NCI-H526 treated with DMSO at 0.1 percent for 48 hours (cell line): ENCODE measurements around the gene HYI.

Experiments used
- DNase-seq: peaks from one replicate; lab custom pipeline; 2025; lab: John Stamatoyannopoulos, UW

Gene HYI

DNA sequence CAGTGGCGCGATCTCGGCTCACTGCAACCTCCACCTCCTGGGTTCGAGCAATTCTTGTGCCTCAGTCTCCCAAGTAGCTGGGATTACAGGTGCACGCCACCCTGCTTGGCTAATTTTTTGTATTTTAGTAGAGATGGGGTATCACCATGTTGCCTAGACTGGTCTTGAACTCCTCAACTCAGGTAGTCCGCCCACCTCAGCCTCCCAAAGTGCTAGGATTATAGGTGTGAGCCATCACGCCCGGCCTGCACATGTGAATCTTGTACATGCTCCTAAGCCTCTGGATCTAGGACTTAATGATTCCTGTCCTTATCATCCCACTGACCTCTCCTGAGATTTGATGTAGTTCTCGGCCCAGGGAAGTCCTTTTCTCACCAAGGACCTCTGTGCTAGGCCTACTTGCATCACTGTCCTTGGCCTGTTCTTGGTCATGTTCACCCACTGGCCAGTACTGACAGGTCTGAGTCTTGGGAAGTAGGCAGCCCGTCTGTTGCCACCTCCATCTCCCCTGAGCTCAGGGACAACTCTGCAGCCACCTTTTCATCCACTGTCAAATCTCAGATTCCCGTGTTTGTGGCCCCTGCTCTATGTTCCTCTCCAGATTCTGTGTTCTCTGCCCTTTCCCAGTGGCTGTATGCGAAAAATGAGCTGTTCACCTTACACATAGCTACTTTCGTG lies 9.4 kb downstream of the HYI start:
- no peak for DNase-seq

DNA sequence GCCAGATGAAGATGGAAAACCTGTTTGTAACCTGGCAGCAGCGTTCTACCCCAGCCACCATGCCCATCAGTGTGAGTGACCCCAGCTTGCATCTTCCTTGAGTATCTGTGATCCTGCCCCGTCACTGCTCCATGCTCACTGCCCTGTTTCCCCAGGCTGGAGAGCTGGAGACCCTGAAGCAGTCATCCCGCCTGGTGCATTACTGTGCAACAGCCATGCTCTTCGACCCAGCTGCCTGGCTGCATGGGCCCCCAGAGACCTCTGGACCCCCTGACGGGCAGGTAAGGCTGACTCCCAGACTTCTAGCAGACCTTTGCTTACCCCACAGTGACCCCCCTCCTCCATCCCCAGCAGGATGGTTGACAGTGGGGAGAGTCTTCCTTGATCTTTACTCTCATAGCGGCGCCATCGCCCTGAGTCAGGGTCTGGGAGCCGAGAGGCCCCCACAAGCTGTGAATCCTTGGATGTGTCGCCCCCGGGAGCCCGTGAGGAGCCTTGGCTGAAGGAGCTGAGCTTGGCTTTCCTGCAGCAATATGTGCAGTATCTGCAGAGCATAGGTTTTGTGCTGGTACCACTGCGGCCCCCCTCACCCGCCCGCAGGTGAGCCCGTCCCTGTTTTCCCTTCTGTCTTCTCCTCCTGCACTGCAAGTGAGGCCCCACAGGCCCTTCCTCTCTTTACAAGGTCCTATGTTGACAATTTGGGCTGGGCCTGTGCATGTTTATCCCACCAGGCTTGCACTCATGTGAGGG lies 10.4 kb downstream of the HYI start:
- DNase-seq, result no peak

DNA sequence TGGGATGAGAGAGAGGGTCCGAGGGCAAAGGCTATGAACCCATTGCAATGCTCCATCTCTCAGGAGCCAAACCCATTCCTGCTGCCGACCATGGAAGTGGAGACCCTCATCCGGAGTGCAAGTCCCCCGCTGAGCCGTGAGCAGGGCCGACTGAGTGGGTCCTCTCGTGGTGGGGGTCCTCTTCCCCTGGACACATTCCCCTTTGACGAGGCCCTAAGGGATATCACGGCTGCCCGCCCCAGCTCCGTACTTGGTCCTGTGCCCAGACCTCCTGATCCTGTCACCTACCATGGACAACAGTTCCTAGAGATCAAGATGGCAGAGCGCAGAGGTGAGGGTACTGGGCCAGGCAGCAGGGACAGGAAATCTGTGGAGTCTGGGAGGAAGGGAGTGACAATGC lies 11.0 kb downstream of the HYI start:
- DNase-seq, result no peak

DNA sequence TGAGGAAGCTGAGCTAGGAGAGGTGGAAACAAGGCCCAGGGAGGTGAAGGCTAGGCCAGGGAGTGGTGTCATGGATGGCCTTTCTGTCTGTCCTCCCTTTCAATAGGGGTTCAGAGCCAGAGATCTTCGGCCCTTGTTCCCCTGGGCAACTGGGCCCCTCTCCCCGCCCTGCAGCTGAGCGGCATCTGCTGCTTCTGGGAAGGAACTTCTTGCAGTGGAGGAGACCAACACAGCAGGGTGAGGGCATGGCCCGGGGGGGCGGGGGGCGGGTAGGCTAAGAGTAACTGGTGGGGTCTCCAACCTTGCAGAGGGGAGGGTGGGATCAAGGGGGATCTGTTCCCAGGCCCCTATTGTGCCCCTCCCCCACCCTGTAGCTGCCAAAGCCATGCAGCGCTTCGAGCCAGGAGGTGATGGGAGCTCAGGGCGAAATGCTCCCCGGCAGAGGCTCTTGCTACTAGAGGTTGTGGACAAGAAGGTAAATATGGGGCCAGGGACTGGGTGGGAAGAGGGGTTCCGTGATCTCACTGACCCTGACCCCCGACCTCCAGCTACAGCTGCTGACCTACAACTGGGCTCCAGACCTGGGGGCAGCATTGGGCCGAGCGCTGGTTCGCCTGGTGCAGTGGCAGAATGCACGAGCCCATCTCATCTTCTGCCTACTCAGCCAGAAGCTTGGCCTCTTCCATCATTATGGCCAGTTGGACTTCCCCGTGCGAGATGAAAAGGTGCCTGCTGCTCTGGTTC lies 11.7 kb downstream of the HYI start:
- DNase-seq, result no peak

DNA sequence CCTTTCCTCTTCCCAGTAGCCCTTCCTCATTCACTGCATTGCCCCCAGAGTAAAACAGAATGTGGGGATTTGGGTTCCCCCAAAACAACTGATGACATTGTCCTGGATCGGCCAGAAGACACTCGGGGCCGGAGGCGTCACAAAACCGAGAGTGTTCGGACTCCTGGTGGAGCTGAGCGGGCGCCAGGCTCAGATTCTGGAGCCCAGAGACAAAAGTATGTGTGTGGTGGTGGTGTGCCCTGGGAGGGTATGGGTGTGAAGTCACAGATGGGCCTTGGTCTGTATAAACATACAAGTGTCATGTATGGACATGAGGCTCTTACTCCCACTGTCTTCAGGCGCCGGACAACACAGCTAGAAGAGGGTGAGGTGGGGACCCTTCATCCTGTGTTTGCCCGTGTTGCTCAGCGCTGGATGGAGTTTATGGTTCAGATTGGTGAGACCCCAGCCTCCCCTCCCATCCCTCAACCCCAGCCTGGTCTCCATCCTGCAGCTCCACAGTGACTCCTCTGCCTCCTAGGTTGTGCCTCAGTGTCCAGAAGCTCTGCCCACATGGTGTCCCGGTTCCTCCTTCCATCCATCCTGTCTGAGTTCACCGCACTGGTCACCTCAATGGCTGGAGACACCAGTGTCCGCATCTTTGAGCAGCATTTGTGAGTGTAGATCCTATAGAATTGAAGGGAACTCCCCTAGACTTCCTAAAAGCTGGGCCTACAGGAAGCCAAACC lies 12.4 kb downstream of the HYI start:
- DNase-seq, result no peak

DNA sequence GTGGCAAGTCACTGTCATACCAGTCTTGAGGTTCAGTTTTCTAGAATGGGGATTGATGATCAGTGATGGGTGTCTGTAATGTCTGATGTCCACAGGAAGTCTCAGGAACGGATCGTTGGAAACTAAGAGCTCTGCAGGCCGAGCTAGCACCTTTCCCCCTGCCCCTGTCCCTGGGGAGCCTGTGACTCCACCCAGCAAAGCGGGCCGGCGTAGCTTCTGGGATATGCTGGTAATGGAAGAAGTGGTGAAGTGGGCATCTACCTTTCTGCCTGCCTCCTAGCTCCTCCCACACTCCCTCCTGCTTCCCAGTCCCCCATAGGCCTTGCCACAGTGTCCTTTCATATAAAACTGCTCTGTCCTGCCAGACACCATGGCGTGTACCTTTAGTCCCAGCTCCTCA lies 13.4 kb downstream of the HYI start:
- DNase-seq, result no peak

DNA sequence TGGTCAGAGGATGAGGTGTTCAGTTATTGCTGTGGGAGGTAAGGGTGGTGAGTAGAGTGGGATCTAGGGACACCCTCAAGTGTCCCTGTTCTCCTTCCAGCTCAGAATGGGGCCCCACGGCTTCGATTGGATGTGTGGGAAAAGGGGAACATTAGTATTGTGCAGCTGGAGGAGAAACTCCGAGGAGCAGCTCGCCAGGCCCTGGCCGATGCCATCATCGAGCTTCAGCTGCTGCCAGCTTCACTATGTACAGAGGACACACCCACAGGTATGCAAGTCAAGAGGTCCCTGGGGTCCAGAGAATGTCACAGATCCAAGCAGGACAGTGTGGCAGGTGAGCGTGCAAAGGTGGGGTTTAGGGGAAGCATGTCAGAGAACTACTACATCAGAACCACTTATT lies 13.9 kb downstream of the HYI start:
- no peak for DNase-seq

DNA sequence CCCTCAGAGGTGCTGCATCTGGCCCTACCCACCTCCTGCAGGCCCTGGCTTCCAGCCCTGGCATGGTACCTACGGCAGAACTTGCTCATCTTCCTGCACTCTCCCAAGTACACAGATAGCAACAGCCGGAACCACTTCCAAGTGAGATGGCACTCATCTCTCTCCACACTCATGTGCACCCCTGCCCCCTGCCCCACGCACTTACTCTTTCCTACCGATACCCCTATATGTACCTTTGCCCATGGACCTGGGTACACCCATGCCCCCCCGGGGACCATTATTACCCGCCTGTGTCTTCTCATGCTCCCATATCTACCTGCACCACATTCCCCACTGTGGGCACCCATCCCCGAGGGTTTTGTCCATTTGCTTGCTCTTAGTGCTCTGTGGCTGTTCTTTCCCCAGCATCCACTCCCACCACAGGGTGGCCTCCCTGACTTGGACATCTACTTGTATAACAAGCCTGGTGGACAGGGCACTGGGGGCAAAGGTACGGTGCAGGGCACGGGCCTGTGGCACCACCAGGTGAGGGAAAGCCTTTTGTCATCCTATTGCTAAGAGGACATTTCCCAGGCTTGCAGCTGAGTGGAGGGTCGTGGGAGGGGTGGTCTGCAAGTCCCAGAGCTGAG lies 14.7 kb downstream of the HYI start:
- DNase-seq, result no peak

DNA sequence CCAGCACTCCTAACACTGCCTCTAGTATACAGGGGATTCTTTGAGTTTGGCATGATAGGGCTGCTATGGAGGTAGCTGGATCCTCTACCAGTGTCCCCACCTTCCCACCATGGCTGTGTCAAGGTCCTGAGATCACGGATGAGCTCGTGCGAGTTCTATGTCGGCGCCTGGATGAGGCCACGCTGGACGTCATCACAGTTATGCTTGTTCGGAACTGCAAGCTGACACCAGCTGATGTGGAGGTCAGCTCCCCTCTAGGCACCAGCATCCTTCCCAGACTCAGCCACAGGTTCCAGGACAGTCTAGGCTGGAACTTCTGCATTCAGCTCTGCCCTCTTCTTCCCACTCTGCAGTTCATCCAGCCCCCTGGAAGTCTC lies 15.2 kb downstream of the HYI start:
- no peak for DNase-seq

DNA sequence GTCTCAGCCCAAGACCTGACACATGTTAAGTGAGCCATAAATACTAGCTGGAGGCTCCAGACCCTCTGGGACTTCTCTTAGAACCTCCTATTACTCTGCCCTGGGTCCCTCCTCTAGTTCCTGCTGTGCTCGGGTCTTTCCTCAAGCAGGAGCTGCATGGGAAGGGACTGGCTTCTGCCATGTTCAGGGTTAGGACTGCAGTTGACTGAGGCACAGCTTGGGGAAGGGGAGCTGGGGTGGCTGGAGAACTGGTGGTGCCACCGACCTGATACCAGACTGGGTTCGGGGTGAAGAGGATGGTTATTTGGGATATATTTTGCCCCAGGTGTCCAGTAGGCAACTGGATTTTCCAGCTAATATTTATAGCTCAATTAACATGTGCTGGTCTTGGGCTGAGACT lies 15.7 kb downstream of the HYI start:
- no peak for DNase-seq

DNA sequence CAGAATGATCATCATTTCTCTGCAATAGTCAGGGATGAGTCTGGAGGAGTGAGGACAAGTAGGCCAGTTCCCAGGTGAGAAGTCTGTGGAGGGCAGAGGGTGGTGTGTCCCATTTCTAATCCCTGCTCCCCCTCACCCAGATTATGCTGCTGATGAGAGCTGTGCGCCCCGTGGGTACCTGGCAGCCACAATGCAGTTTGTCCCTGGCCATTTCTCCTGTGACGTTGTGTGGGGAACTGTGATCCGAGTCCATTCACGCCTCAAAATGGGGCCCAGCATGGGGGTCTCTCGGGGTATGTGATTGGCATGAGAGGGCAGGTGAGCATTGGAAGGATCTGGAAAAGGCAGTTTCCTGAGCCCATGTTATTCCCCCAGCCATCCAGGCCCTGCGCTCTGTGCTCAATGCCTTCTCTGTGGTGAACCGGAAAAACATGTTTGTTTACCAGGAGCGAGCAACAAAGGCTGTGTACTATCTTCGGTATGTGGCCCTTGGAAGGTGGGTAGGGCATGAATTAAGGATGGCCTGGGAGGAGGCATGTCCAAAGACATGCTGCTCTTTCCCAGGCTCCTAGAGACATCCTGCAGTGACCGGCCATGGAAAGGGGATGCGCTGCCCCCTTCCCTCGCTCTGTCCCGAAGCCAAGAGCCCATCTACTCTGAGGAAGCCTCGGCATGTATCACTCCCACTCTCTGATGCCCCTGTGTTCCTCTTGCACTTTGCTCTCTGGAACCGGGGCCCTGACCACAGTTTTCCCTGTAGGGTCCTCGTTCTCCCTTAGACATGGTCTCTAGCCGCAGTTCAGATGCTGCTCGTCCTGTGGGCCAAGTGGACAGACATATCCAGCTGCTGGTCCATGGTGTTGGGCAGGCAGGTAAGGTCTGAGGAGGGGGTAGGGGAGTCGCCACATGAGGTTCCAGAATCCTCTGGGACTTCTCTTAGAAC lies 16.4 kb downstream of the HYI start:
- no peak for DNase-seq

DNA sequence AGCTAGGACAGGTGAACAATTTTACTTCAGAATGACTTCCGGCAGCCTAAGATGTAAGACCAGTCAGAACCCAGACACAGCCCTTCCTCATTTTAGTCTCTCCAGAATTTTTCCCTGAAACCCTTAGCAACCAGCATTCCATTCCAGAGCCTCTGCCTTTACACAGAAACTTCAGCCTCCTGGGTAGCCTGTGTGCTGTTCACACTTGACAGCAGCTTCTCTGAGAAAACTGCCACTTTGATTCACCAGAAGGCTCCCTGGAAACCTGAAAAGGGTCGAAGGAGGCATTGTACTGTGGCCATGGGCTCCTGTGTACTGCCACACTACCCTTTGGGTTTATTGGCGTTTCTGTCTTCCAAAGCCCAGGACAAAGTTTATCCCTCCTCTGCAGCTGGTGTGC lies 17.4 kb downstream of the HYI start:
- DNase-seq, result no peak

DNA sequence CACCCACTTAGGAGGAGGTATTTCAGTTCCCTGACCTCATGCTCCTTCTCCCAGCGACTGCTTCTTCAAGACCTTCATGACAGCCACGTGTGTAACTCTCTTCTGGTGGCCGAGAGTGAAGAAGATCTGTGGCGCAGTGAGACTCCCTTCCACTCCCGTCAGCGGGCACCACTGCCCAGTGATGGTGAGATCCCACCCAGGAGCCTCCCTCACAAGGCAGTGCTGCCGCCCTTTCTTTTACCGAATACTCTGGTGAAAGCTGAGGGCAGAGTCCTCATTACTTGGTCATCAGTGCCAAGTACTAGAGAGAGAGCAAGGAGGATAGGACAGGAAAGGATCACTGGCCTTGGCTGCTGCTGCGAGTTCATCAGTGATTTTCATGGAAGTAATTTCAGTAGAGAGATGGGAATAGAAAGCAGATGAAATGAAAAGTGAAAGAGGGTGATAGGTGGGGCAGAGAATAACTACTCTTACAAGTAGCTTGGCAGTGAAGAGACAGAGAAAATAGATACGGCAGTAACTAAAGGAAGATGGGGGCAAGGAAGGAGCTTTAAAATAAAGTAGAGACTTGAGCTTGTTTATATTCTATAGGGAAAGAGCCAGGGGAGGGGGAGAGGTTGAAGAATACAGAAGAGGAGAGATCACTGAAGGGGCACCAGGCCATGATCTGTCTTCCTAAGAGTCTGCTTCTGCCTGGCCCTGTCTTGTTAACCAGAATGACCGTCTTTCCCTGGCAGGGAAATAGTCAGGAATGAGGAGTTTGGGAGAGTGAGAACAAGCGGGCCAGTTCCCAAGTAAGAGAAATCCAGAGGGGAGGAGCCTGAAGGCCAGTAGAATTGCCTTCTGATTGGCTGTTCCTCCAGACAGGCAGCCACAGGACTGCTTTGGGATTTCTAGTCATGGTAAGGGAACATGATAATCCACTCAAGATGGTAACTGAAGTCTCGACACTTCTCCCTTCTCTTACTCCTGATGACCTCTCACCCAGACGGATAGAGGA lies 18.3 kb downstream of the HYI start:
- DNase-seq, result no peak

DNA sequence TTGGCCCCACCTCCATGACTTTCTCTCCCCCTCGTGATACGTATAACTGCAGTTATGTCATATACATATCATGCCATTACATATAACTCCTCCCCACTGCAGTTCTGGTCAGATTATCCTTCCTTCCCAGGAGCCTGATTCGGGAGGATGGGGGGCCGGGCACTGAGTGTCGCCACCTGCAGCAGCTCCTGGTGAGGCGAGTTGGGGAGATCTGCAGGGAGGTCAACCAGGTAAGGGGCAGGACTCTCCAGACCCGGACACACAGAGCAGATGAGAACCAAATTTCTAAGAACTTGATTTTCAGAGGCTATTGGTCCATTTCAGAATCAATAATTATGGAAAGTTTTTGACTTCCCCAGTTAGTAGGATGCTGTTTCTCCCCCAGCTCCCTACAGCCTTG lies 19.5 kb downstream of the HYI start:
- DNase-seq, result no peak

DNA sequence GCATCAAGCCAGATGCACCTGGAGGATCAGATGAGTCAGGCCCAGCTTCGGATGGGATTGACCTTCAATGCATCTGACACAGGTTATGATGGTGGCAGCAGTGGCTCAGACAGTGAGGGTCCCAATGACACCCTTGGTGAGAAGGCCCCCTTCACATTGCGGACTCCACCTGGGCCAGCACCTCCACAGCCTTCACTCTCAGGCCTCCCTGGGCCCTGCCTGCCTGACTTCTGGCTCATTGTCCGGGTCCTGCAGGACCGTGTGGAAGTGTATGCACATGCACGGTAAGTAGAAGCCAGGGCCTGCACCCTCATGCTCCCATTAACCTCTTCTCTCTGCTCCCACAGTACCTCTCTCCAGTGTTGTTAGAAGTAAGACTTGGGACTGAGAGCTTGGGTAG lies 20.8 kb downstream of the HYI start:
- DNase-seq, result no peak

DNA sequence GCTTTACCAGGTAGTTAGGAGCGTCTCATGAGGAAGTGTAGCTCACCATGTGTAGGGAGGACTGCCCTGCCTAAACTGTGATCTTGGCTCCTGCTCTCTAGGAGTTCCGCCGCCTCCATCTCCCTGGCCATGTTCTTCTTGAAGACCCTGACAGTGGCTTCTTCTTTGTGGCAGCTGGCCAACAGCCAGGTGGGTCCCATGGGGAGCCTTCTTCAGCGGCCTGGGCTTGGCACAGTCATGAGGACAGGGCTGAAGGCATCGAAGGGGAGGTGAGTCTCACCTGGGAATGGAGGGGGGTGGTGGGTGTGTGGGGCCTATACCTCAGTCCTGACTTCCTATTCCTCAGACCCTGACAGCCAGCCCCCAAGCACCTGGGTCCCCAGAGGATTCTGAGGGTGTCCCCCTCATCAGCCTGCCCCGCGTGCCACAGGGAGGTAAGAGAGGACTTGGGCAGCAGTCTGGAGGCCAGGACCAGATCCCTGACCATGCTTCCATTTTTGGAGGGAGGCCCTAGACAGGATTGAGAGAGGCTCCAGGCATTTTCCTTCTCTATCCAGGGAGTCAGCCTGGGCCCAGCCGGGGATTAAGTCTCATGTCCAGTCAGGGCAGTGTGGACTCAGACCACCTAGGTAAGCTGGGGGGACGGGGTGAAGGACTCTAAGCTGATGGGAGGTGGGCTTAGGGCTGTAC lies 21.4 kb downstream of the HYI start:
- DNase-seq, result no peak

DNA sequence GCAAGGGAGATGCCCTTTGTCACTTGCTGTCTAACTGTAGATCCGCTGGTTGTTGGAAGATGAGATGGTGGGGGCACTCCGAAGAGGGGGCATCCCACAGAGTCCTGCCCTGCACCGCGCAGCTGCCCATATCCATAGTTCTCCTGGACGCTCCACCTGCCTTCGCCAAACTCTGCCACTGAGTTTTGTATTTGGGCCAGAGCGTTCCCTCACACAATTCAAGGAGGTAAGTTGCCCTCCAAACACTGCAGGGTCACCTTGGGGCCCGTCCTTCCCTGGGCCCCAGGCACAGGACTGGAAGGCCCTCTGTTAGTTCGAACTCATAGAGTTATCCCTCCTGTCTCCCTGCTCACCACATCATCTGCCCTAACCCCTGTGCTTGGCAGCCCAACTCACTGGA lies 22.1 kb downstream of the HYI start:
- no peak for DNase-seq

DNA sequence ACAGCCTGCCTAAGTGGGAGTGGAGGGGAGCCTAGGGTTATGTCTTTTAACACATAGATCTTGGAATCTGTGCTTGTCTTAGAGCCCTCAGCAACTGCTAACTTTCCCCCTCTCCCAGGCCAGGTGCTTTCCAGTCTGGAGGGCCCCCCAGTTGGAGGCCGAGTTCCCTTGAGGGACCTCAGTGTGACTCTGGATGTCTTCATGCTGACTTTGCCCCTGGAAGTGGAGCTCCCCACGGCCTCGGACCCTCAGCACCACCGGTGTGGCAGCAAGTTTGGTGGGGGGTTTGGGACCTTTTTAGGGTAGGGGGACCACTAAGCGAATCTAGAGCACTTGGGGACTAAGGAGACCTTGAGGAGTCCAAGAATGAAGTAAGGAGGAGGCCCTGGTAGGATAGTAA lies 22.9 kb downstream of the HYI start:
- no peak for DNase-seq

DNA sequence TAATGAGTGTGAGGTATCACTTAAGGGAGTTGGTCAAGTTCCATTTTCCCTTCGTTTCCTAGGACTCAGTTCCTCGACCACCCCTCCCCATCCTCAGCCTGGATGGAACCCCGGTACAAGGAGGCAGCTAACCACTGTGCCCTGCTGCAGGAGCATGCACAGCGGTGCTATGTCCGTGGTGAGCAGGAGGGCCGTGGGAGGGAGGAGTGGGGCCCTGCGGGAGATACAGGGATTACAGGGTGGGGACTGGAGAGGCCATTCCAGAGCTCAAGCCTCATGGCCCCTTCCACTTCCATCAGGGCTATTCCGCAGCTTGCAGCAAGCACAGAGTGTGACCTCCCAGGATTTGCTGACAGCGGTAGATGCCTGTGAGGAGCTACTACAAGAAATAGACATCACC lies 25.8 kb downstream of the HYI start:
- no peak for DNase-seq
